Uterus (tissue), 2 donors: ENCODE measurements around the gene PCDHGB1.

Experiments
- CTCF ChIP-seq, 4 experiments: fragments of 200-600 bp in 2 of 4; fragments of 450-650 bp in 2 of 4; sonication (generic) in 2 of 4; IDR thresholded peaks; one replicate each; pipeline ENCODE4 v1.5.1; 2016 to 2019; ENCODE audit warnings: antibody characterized with exemption in 4 of 4, mild to moderate bottlenecking in 2 of 4, moderate library complexity in 1 of 4
- POLR2A ChIP-seq, 2 donors: fragments of 450-650 bp; IDR thresholded peaks; one replicate each; pipeline ENCODE4 v1.6.1; 2016; ENCODE audit warnings: antibody characterized with exemption in 2 of 2, mild to moderate bottlenecking in 1 of 2, moderate library complexity in 1 of 2

- TF ChIP-seq CTCF (IDR thresholded peaks at IDR 0.05) (no peak), POLR2A (IDR thresholded peaks at IDR 0.05) (no peak)
Observed at GRCh38 chr5:141374627-141375026, 24.7 kb downstream of the PCDHGB1 start.
